Cardiac septum (tissue), 1 donor: ENCODE results near the gene MEGF8. TPM values are rescaled to one million over a fixed set of nuclear protein-coding genes. Genes with fewer than 3 reads are reported as not detected.

ENCODE experiments used
- DNase-seq: peaks from one replicate; pipeline ENCODE4 v3.0.0-alpha.2; 2020; ENCODE audit warnings: low spot score
- intact Hi-C: fragments of 100-400 bp; cut with DNase I; formaldehyde crosslinking; loops from one replicate; pipeline ENCODE4 v1.14.0; 2022
- microRNA-seq: library from miRNA; unstranded; fragments of <30 nt; microRNA quantifications from one replicate; pipeline ENCODE4 v1.2.0, GENCODE V29; 2020
- total RNA-seq: library from RNA; stranded (reverse); fragmentation: NEBNext Ultra II Directional; extraction: Animal tissue kit (Norgen Biotek cat#: 25700); gene quantifications from one replicate; pipeline ENCODE4 v1.2.1, GENCODE V29; 2021
- donor health status: DM: no; HTN: no; CAD: no.

The MEGF8 gene
- total RNA-seq, 1 donor from 2014 or later: 45.8 TPM

DNA sequence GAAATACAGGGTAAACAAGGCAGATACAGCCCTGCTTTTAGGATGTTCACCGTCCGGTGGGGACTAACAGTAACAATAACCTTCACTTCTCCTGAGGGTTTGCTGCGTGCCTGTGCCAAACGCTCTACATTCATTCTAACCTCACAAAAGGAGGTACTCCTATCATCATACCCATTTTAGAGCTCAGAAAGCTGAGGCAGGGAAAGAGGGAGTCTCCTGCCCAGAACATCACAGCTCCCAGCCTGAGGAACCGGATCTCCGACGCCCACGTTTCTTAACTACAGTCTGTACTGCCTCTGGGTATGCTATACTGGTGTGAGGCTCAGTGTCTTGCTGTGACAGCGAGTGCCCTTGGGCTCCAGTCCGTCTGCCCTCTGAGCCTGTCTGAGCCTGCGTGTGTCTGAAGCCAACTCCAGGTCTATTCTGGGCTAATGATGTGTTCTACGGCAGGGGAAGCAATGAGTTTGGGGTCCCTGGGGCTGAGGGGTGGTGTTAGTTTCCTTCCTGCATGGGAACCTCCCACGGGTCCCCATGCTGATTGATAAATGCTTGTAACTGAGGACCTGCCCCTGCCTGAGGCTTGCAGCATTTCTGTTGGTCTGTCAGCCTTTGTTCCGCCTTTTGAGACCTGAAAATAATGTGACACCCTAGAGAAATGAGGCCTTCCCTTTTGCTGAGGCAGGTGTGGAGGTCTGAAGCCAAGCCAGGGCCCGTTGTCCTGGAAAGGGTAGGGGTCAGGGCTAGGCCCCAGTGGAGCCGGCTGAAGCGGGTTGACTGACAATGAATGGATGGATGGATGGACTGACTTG, 96.9 kb downstream of the MEGF8 start:
- intact Hi-C loops: loop anchor here (10.0 kb wide), 1 partner anchor 177 kb away; the partner anchor contains the start of gene GSK3A
- peak; percentile 86 for DNase-seq

DNA sequence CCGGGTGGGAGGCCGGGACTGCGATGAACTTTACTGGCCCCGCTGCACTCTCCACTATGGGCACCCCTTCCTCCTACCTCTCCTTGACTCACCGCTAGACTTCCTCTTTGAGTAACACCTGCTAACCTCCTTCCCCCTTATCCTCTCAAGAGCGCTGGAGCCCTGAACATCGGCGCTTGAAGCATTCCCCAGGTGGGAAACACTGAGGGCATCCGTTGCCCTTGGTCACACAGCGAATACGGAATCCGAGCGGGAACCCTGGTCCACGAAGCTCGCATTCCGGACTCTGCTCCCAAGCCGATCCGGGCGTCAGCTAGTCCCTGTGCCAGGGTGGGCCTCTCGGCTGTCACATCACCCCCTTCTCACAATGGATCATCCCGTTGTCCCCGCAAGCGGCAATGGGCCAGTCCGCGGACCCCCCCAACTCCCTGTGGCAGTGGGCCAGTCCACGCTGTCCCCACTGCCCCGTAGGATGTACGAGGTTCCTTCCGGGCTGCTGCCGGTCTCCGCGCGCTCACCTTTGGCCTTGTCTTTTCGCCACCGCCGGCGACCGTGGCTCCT, 97.5 kb downstream of the MEGF8 start:
- DNase-seq: peak; percentile 79
- intact Hi-C loops: loop anchor here (10.0 kb wide), 1 partner anchor 178 kb away; the partner anchor contains the start of gene GSK3A

DNA sequence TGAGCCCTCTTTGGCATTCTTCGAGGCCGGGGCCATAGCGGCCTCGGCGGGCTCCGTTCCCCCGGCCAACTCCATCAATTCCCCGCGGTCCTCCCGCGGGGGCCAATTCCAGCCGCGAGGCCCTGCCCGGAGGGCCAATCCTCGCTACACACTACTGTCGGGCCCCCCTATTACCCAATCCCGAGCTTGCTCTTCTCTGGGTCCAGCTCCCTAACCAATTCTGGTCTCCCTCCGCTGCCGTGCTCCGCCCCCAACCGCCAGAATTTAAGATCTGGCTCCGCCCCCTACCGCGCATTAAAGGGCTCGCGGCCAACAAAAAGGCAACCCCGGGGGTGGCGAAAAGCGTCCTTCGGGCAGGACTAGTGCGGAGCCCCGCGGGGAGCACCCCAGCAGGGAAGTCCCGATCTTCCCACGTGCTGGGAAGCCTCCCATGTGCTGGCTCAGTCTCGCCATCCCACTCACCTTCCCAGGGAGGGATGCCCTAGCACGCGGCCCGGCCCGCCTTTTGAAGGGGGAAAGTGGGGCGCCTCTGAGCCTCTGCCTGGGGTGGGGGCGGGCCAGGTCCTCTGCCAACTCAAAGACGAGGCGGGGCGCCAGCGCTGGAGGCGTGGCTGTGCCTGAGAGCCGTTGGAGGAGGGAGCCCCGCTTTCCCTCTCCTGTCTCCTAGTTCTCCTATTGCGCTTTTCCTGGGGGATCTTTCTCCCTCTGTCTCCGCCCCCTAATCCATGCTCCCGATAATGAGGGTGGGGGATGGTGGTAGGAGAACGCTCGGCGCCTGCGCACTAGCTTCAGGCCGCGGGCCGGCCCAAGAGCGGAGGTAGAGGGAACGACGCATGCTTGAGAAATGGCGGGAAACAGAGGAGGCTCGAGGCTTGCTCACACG, 98.3 kb downstream of the MEGF8 start:
- intact Hi-C loops: loop anchor here (10.0 kb wide), 1 partner anchor 179 kb away; the partner anchor contains the start of gene GSK3A

DNA sequence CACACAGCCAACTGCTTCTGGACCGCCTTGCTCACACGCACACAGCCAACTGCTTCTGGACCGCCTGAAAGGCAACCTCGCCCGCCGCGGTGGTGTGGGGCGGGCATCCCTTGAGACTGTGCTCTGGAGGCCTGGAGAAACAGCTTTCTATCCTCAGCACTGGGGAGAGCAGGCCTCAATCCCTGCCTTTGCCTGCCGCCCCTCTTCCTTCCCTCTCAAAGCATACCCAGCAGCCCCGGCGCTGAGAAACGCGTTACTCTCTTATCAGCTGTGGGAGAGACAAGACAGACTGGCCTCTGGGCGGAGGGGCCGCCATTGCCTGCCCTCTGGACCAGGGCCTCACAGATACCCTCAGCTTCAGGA, 98.9 kb downstream of the MEGF8 start:
- intact Hi-C loops: loop anchor here (10.0 kb wide), 1 partner anchor 180 kb away; the partner anchor contains the start of gene GSK3A

More for the DNA sequence above, 98.3 kb downstream of the MEGF8 start:
- peak; percentile 95 for DNase-seq

DNA sequence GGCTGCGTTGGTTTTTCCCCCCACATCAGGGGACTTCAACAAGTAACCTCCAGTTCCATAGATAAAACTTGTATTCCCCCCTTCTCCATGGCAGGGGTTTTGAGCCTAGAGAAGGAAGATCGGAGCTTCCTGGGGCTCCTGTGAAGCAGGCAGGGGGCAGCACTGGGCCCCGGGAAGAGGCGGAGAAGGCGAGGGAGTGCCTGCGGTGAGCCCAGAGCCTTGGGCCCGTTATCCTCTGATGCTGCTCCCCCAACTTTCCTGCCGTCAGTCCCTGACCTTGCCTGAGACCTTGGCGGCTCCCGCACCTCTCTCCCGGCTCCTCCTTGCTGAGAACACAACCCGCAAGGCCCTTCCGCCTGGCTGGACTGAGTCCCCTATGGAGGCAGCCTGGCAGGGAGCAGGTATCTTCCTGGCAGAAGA, 99.3 kb downstream of the MEGF8 start:
- intact Hi-C loops: loop anchor here (10.0 kb wide), 1 partner anchor 180 kb away; the partner anchor contains the start of gene GSK3A

More for the DNA sequence above, 98.9 kb downstream of the MEGF8 start:
- peak; percentile 74 for DNase-seq

DNA sequence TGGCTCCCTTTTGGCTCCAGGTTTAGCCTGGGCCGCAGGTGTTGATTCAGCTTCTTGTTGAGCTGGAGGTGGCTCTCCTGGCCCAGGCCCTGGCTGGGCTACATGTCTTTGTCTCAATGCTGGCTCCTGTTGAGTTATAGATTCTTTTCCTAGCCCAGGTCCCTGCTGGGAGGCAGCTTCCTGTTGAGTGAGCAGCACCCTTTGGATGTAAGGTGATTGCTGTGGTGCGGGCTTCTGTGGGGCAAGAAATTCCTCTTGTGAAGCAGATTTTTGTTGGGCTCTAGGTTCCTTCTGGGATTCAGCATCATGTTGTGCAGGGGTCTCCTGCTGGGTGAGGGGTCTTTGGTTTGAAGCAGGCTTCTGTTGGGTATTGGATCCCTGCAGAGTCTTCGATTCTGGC, 101.2 kb downstream of the MEGF8 start:
- no peak for DNase-seq
- intact Hi-C loops: loop anchor here (10.0 kb wide), 1 partner anchor 182 kb away; the partner anchor contains the start of gene GSK3A

More for the DNA sequence above, 99.3 kb downstream of the MEGF8 start:
- DNase-seq: no peak

DNA sequence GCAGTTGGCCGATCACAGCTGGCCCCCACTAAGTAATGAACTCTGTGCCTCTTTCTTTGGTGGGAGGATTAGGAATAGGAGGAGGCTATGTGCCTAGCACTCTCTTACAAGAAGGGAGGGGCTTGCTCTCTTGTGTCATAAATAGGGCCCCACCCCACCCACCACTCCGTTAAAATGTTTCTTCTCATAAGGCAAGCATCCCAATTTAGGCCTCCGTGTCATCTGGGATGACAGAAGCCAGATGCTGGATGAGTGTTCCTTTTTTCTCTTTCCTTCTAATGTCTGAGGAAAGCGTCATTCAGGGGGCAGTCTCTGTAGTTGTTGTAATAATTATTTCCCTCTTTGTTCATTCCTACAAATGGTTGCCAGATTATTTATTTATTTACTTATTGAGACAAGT, 101.9 kb downstream of the MEGF8 start, which contains the start of gene LIPE:
LIPE (minus strand) TSS at position 76 of the 400 bp plus-strand sequence. CDS start 239 bp downstream, outside the sequence.
- DNase-seq: no peak
- intact Hi-C loops: loop anchor here (10.0 kb wide), 1 partner anchor 183 kb away; the partner anchor contains the start of gene GSK3A

Small RNA genes lying within 50 kb of the gene (microRNA-seq; reads per million reads assigned to microRNA genes)
- not detected for gene MIR8077

Other genes with a start within 250 kb of the MEGF8 start
- 8.3 TPM for gene ZNF574, start 249.5 kb upstream of the MEGF8 start, total RNA-seq
- gene POU2F2, start 193.2 kb upstream of the MEGF8 start, total RNA-seq: 0.51 TPM
- gene DEDD2, start 108.0 kb upstream of the MEGF8 start, total RNA-seq: 10.2 TPM
- 4.1 TPM for gene ZNF526, start 105.3 kb upstream of the MEGF8 start, total RNA-seq
- 39.6 TPM for gene GSK3A, start 83.0 kb upstream of the MEGF8 start, total RNA-seq
- 37.4 TPM for gene ERF, start 70.5 kb upstream of the MEGF8 start, total RNA-seq
- 51.3 TPM for gene CIC, start 56.4 kb upstream of the MEGF8 start, total RNA-seq
- 0.16 TPM for gene PRR19, start 23.5 kb upstream of the MEGF8 start, total RNA-seq
- 4.0 TPM for gene PAFAH1B3, start 23.0 kb upstream of the MEGF8 start, total RNA-seq
- 0.24 TPM for gene TMEM145, start 12.3 kb upstream of the MEGF8 start, total RNA-seq
- gene CNFN, start 64.7 kb downstream of the MEGF8 start, total RNA-seq: 0.67 TPM
- gene LIPE, start 101.8 kb downstream of the MEGF8 start, total RNA-seq: 54.9 TPM
- not detected for gene CXCL17, start 117.3 kb downstream of the MEGF8 start, total RNA-seq
- gene CEACAM1, start 202.8 kb downstream of the MEGF8 start, total RNA-seq: 2.8 TPM